GM21367 (cell line): ENCODE measurements around the gene SPECC1.

Source experiments
- ATAC-seq: cut with Tn5 transposase; IDR thresholded peaks from one replicate; pipeline ENCODE4 v1.9.1; 2021; ENCODE audit not compliant: unreplicated experiment

The SPECC1 gene

DNA sequence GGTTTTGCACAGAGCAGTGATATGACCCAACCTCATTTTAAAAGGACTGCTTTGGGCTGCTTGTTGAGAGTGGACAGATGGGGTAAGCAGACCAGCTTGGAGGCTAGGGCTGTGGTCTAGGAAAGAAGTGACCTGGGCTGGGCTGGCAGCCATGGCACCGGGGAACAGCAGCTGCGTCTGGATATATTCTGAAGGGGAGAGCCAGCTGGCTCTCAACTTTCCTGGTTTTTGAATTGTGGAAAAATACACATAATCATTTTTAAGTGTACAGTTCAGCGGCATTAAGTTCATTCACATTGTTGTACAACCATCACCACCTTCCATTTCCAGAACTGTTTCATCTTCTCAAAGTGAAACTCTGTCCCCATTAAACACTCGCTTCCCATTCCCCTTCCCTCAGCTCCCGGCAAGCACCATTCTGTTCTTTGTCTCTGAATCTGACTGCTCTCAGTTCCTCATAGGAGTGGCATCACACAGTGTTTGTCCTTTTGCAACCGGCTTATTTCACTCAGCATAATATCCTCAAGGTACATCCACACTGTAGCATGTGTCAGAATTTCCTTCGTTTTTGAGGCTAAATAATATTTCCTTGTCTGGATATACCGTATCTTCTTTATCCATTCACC, 113.2 kb downstream of the SPECC1 start:
- ATAC-seq: no peak

DNA sequence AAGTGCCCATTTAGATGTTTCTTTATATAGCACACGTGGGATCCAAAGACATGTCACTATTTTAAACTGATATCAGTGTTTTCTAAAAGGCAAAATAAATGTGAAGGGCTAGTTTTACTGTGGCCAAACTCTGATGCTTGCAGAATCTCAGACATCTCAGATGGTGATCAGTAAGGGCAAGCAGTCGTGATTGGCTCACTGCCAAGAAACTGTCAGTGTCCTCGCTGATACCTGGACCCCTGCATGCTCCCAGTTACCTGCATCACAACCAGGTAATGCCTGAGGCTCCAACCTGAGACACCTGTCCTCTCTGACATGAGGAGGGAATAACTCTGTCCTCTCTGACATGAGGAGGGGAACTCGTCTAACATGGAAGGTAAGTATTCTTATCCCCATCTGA, 114.0 kb downstream of the SPECC1 start:
- no peak for ATAC-seq

- no peak for ATAC-seq
Observed at GRCh38 chr17:20125724-20126123, 116.6 kb downstream of the SPECC1 start.

GRCh38 chr17:20127360-20128035, 118.3 kb downstream of the SPECC1 start:
- ATAC-seq: no peak

DNA sequence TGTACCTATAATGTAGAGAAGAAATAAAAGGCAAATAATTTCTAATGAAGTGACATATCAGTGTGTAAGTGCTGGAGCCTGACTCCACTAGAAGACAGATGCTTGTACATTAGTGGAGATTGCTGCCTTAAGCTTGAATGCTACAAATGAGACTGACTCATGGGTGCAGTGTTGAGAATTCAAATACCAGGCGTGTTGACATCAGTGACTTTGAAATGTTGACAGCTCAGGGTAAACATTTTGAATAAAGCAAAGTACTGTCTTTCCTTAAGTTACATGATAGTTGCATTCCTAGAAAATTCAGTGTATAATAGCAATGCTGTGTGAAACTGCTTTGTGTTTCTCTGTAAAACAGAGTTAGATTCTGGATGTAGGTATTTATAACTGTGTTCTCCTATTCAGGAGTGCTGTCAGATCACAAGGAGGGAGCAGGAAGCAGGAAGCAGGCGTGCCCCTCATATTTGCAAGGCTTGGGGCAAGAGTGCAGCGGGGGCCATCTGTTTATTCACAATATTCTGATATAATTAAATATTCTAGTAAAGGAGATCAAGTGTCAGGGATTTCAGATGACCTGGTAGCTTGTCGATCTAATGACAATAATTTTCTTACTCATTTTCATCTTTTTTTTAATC, 119.0 kb downstream of the SPECC1 start:
- ATAC-seq: no peak

DNA sequence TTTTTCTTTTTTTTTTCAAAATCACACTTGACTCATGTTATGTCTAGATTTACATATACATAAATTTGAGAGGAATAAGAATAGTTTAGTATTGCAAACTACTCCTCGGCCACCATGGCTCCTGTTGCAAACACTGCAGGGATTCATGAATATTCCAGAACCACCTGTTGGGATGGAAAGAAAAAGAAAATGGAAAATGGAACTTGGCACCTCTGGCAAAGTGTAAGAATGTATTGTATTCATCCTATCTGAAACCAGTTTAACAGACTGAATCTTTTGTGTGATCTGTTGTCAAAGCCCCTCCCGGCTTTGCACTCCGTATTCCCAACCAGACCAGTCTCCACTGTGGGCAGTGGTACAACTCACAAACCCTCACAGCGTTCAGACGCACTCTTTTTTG, 124.4 kb downstream of the SPECC1 start:
- no peak for ATAC-seq

- ATAC-seq: no peak
Observed at GRCh38 chr17:20141198-20141972, 132.2 kb downstream of the SPECC1 start.

- ATAC-seq: no peak
Observed at GRCh38 chr17:20142268-20142667, 133.1 kb downstream of the SPECC1 start.

- no peak for ATAC-seq
Observed at GRCh38 chr17:20143740-20144139, 134.6 kb downstream of the SPECC1 start.

- ATAC-seq: no peak
Observed at GRCh38 chr17:20145567-20145966, 136.4 kb downstream of the SPECC1 start.

GRCh38 chr17:20149251-20149650, 140.1 kb downstream of the SPECC1 start:
- ATAC-seq: no peak

DNA sequence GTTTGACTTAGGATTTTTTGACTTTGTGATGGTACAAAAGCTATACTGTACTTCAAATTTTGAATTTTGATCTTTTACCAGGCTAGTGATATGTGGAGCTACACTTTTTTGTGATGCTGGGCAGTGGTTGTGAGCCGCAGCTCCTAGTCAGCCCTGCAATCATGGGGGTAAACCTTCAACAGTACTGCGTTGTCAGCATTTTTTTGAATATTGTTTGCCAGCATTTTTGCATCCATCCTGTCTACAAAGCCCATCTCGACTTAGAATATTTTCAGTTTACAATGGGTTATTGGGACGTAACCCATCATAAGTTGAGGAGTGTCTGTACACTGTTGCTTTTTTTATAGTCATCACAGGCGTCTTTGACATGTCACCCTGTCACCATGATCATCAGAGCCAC, 142.0 kb downstream of the SPECC1 start:
- ATAC-seq: no peak

DNA sequence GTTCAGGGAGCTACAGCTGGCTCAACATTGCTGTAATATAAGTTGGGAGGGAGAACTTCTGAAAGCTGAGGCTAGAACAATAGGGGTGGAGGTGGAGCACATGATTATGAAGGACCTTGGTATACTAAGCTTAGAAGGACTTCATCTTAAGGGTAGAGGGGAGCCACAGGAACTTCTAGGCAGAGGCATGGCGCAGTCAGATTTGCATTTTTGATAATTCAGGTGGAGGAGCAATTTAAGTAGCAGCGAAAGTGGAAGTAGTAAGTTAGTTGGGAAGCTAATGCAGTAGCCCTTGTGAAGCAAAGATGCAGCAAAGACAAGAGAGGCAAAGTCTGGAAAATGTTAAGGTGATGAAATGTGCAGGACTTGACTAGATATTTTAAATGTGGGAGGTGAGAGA, 144.1 kb downstream of the SPECC1 start:
- ATAC-seq: no peak

- ATAC-seq: no peak
Observed at GRCh38 chr17:20154286-20155000, 145.3 kb downstream of the SPECC1 start.

DNA sequence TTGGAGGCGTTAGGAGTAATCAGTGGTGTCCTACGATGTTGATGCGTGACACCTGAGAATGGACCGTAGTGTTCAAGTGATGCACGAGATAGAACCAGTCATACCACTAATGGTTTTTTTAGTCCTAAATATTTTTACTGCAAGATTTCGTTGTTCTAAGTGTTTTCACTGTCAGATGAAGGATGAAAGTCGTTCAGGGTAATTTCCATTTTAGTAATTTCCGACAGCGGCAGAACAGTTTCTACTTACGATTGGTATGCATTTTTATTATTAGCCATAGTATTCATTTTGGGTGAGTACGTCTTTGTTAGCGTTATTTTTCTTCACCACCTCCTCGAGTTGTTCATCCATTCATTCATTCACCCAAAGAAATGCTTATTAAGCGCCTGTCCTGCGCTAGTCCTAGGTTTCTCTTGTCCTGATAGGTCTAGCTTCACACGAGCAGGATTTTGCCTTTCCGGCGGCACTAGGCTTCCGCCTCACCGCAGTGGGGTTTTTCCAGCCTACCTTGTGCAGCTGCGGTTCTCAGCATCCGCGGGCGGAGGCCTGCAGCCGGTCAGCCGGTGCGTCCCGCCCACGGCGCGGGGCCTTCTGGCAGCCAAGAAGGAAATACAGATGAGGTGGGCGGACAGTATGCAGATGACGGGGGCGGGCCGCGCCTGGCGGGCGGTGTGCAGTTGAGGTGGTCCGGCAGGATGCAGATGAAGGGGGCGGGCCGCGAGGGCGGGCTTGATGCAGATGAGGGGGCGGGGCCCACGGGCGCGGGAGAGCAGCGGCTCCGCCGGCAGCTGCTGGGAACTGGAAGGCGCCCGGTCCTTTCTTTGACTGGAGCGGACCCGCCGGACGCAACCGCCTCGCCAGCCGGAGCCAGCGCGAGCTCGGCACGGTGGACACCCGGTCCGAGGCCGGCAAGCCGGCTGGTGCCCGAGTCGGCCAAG, 146.4 kb downstream of the SPECC1 start:
- ATAC-seq: peak; percentile 82

GRCh38 chr17:20156196-20157000, 147.2 kb downstream of the SPECC1 start:
- peak; percentile 21 for ATAC-seq

DNA sequence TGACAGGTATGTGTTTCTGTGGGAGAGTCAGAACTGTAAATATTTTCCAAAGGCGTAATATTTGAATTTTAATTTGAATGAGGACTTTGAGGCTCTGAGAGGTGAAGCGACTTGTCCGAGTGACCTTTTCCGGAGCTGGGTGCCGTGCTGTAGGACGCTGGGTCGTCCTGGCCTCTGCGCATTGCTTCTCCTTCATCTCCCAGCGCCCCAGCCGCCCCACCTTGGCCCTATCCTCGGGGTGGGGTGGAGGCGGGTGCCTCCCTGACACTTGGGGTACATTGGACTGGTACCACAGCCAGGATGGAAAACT, 147.8 kb downstream of the SPECC1 start:
- no peak for ATAC-seq

GRCh38 chr17:20158580-20158979, 149.4 kb downstream of the SPECC1 start:
- ATAC-seq: no peak

DNA sequence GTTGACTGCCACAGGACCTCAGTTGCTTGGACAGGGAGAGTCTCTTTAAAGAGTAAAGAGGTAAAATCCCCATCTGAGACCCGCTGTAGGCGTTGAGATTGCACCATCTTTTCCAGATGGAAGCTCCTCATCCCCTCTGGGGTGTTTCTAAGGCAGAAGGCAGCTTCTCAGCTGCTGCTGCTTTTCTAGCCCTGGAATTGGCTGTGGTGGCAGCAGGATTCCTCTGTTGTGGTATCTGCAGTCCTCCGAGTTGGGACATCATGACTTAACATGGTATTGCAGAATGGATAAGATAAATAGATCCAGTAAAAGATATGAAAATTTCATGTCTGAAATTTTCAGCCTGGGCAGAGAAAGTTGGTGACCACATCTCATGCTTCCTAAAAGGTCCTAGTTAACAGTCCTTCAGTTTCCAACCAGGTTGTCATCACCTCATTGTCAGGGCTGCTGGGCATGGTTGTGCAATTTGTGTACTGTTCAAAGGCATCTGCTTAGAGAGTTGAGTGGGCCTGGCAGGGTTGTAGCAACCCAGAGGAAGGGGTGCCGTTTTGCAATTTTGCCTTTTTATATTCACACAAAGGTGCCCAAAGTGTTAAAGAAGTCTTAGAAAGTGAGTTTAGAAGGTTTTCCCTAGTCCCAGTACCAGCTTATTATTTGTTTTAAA, 150.4 kb downstream of the SPECC1 start:
- ATAC-seq: no peak
